ENCODE results near the gene TMEM256. TPM values are rescaled to one million over a fixed set of nuclear protein-coding genes. Genes with fewer than 3 reads are reported as not detected.

TMEM256 gene
- total RNA-seq, 1 donor from 2014 or later = 45.2 TPM

DNA sequence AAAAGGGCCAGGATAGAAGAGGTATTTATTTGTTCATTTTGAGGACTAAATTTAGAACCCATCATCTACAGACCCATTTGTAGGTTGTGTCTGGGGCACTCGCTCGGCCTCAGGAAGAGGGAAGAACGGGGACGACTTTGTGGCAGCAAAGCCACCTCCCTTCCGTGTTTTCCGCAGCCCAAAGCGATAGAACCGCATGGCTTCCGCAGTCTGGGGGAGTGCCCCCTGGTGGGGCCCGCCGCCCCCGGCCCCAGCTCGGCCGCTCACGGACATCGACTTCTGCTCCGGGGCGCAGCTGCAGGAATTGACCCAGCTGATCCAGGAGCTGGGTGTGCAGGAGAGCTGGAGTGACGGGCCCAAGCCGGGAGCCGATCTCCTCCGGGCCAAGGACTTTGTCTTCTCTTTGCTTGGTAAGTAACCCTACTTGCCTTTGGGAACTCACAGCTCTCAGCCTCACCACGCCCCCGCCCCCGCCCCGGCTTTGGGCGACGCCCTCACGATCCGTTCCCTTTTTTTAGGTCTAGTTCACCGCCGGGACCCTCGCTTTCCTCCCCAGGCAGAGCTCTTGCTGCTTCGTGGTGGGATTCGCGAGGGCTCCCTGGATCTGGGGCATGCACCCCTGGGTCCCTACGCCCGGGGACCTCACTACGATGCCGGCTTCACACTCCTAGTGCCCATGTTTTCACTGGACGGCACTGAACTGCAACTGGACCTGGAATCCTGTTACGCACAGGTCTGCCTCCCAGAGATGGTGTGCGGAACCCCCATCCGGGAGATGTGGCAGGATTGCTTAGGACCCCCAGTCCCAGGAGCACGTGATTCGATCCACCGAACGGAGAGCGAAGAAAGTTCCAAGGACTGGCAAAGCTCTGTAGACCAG lies 32.0 kb upstream of the TMEM256 start:
- Histone ChIP-seq H3K9me3 (no peaks in the 10 kb centered on the region), H3K27me3 (peaks cover 21% of the 10 kb centered on the region), H3K4me3 (peak overlapping the region; percentile 71), H3K36me3 (no peaks in the 10 kb centered on the region), H3K27ac (peak overlapping the region; percentile 72), H3K4me1 (peaks cover 46% of the 10 kb centered on the region)
- intact Hi-C loops (cut with DNase I) = no loop called here
- TF ChIP-seq, protein P1, sequence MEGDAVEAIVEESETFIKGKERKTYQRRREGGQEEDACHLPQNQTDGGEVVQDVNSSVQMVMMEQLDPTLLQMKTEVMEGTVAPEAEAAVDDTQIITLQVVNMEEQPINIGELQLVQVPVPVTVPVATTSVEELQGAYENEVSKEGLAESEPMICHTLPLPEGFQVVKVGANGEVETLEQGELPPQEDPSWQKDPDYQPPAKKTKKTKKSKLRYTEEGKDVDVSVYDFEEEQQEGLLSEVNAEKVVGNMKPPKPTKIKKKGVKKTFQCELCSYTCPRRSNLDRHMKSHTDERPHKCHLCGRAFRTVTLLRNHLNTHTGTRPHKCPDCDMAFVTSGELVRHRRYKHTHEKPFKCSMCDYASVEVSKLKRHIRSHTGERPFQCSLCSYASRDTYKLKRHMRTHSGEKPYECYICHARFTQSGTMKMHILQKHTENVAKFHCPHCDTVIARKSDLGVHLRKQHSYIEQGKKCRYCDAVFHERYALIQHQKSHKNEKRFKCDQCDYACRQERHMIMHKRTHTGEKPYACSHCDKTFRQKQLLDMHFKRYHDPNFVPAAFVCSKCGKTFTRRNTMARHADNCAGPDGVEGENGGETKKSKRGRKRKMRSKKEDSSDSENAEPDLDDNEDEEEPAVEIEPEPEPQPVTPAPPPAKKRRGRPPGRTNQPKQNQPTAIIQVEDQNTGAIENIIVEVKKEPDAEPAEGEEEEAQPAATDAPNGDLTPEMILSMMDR (IDR thresholded peaks at IDR 0.05) = peak; percentile 21
- ATAC-seq (peak; percentile 11), DNase-seq (peak; percentile 84)

DNA sequence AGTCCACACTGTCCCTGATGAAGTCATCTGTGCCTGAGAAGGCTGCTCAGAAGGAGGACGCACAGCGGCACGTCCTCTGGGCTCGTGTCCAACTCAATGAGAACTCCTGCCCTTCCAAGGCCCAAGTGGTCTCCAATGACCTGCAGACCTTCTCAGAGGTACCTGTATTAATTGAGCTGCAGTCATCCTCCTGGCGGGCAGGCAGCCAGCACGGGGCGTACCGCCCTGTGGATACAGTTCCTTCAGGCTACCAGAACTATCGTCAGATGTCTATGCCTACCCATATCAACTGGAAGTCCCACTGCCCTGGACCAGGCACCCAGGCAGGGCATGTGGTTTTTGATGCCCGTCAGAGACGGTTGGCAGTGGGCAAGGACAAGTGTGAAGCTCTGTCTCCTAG lies 28.4 kb upstream of the TMEM256 start:
- intact Hi-C loops (cut with DNase I) = no loop called here
- no peak overlapping the region for H3K4me3 ChIP-seq
- ATAC-seq (no peak), DNase-seq (no peak)
- H3K36me3 ChIP-seq = no peaks in the 10 kb centered on the region
- no peaks in the 10 kb centered on the region for H3K9me3 ChIP-seq
- no peaks in the 10 kb centered on the region for H3K27me3 ChIP-seq
- H3K27ac ChIP-seq = no peak overlapping the region
- TF ChIP-seq, protein P1 (IDR thresholded peaks at IDR 0.05) = no peak
- peaks cover 17% of the 10 kb centered on the region for H3K4me1 ChIP-seq

DNA sequence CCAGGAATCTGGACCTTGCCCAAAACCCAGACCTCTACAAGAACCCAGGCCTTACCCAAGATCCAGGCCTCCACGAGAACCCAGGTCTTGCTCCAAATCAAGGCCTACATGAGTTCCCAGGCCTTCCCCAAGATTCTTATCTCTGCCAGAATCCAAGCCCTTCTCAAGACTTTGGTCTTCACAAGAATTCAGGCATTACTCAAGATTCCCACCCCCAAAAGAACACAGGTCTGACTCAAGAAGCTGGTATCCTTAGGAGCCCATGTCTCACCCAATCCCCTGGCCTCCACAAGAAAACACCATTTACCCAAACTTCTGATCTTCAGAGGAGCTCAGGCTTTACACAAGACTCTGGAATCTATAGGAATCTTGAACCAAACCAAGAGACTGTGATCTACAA lies 27.3 kb upstream of the TMEM256 start:
- ATAC-seq = no peak
- intact Hi-C loops (cut with DNase I) = no loop called here
- DNase-seq = no peak
- no peak overlapping the region for H3K27ac ChIP-seq
- H3K4me1 ChIP-seq = peaks cover 8% of the 10 kb centered on the region
- TF ChIP-seq, protein P1 (IDR thresholded peaks at IDR 0.05) = no peak
- no peak overlapping the region for H3K4me3 ChIP-seq
- no peaks in the 10 kb centered on the region for H3K36me3 ChIP-seq
- H3K27me3 ChIP-seq = no peaks in the 10 kb centered on the region
- H3K9me3 ChIP-seq = no peaks in the 10 kb centered on the region

DNA sequence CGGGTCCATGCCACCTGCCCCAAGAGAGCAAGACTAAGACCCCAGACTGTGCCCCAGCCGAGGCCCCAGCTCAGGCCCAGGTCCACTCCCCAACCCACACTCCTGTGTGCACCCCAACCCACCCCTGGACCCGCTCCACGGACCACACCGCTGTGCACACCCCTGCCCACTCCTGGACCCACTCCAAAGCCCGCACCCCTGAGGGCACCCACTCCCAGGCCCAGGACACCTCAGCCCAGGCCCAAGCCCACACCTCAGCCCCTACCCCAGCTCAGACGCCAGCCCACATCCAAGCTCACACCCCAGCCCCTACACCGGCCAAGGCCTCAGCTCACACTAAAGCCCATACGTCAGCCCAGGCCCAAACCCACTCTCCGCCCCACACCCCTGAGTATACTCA lies 25.8 kb upstream of the TMEM256 start:
- Histone ChIP-seq H3K36me3 (no peaks in the 10 kb centered on the region), H3K4me3 (no peak overlapping the region), H3K27ac (no peak overlapping the region), H3K4me1 (no peaks in the 10 kb centered on the region), H3K9me3 (no peaks in the 10 kb centered on the region), H3K27me3 (no peaks in the 10 kb centered on the region)
- no peak for DNase-seq
- ATAC-seq = peak; percentile 6
- TF ChIP-seq, protein P1 (IDR thresholded peaks at IDR 0.05) = no peak
- intact Hi-C loops (cut with DNase I) = no loop called here

DNA sequence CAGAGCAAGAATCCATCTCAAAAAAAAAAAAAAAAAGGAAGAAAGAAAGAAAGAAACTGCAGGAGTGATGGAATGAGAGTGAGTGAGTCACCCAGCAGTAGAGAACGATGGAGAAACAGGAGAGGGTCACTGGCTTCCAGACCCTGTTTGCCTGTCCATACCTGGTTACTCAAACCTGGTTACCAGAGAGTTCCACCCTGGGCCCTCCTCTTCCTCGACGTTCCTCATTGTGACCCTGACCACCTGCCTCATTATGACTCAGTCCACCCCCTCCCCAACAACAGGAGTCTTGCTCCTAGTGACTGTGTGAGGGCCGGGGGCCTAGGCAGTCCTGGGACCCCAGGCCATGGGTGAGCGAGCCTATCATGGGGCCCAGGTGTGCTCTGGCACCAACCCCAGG lies 24.7 kb upstream of the TMEM256 start, which contains the start of gene SPEM3:
SPEM3 (plus strand) TSS at position 301 of the 400 bp plus-strand sequence; CDS start at position 347, 46 bp downstream.
- TF ChIP-seq, protein P1 (IDR thresholded peaks at IDR 0.05) = no peak
- ATAC-seq = no peak
- DNase-seq = no peak
- Histone ChIP-seq H3K27me3 (no peaks in the 10 kb centered on the region), H3K36me3 (no peaks in the 10 kb centered on the region), H3K4me3 (no peak within 1 kb of the TSS), H3K27ac (no peak within 1 kb of the TSS), H3K4me1 (no peaks in the 10 kb centered on the region), H3K9me3 (no peaks in the 10 kb centered on the region)
- intact Hi-C loops (cut with DNase I) = no loop called here
